ENCODE results near the gene BBLN.

- TF ChIP-seq CTCF (IDR thresholded peaks at IDR 0.05; ENCODE audit: low read depth, low read length) (no peak), EZH2phosphoT487 (IDR thresholded peaks at IDR 0.05; ENCODE audit: low read depth) (no peak)
These were observed 7.1 kb downstream of the BBLN start for GRCh38 chr9:128167209-128167608.
